Left ventricle myocardium inferior (tissue), 1 donor: ENCODE data around the gene CACNG6. TPM values are rescaled to one million over a fixed set of nuclear protein-coding genes. Genes with fewer than 3 reads are reported as not detected.

ENCODE experiments used
- DNase-seq: peaks from one replicate; pipeline ENCODE4 v3.0.0-alpha.2; 2020
- H3K27ac ChIP-seq: fragments of 200-600 bp; replicated peaks from 2 replicates; pipeline ENCODE4 v1.8.0; 2021
- H3K27me3 ChIP-seq: fragments of 200-600 bp; 2 replicates; pipeline ENCODE4 v1.8.0; 2021; ENCODE audit warnings: low read depth
- H3K36me3 ChIP-seq: fragments of 200-600 bp; 2 replicates; pipeline ENCODE4 v1.8.0; 2021
- H3K4me1 ChIP-seq: fragments of 200-600 bp; 2 replicates; pipeline ENCODE4 v1.8.0; 2021
- H3K4me3 ChIP-seq: fragments of 200-600 bp; 2 replicates; pipeline ENCODE4 v1.8.0; 2021; ENCODE audit warnings: mild to moderate bottlenecking, moderate library complexity
- H3K9me3 ChIP-seq: fragments of 200-600 bp; replicated peaks from 2 replicates; pipeline ENCODE4 v1.8.0; 2021
- intact Hi-C: fragments of 100-400 bp; cut with micrococcal nuclease; formaldehyde crosslinking; loops from one replicate; pipeline ENCODE4 v1.11.0; 2022
- total RNA-seq: library from RNA; stranded (reverse); fragmentation: NEBNext Ultra II Directional; extraction: Animal tissue kit (Norgen Biotek cat#: 25700); gene quantifications from one replicate; pipeline ENCODE4 v1.2.1, GENCODE V29; 2021
- TF ChIP-seq, protein P1 (sequence below): fragments of 200-600 bp; IDR thresholded peaks from 2 replicates; pipeline ENCODE4 v1.8.0; 2021; ENCODE audit warnings: antibody characterized with exemption, mild to moderate bottlenecking, borderline replicate concordance
- donor health status: DM: no; HTN: yes; CAD: no; lungs with severe emphysema.

The CACNG6 gene
- total RNA-seq, 1 donor from 2014 or later = not detected

DNA sequence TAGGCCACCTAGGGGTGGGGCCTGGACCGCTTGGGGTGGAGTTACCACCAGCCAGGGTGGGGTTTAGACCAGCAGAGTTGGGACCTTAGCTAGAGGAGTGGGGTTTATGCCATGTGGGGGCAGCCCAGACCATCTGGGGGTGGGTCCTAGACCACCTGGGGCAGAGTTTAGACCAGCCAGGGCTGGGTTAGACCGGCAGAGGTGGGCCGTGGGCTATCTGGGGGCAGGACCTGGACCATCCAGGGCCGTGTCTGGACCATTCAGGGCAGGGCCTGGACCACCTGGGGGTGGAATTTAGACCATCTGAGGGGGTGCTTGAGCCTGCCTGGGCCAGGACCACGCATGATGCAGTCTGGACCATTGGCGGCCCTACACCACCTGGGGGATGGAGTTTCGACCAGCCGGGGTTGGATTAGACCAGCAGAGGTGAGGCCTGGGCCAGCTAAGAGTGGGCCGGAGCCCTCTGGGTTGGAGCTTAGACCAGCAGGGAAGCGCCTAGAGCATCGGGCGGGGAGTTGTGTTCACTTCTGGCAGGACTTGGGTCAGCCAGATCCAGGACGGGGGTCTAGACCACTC, 10.0 kb upstream of the CACNG6 start:
- Histone ChIP-seq H3K4me1 (peaks cover 34% of the 10 kb centered on the region), H3K4me3 (peak overlapping the region; percentile 59), H3K27me3 (peaks cover 86% of the 10 kb centered on the region), H3K27ac (no peak overlapping the region), H3K36me3 (no peaks in the 10 kb centered on the region), H3K9me3 (no peaks in the 10 kb centered on the region)
- TF ChIP-seq, protein P1, sequence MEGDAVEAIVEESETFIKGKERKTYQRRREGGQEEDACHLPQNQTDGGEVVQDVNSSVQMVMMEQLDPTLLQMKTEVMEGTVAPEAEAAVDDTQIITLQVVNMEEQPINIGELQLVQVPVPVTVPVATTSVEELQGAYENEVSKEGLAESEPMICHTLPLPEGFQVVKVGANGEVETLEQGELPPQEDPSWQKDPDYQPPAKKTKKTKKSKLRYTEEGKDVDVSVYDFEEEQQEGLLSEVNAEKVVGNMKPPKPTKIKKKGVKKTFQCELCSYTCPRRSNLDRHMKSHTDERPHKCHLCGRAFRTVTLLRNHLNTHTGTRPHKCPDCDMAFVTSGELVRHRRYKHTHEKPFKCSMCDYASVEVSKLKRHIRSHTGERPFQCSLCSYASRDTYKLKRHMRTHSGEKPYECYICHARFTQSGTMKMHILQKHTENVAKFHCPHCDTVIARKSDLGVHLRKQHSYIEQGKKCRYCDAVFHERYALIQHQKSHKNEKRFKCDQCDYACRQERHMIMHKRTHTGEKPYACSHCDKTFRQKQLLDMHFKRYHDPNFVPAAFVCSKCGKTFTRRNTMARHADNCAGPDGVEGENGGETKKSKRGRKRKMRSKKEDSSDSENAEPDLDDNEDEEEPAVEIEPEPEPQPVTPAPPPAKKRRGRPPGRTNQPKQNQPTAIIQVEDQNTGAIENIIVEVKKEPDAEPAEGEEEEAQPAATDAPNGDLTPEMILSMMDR = no peak
- intact Hi-C loops = no loop called here
- DNase-seq = no peak

DNA sequence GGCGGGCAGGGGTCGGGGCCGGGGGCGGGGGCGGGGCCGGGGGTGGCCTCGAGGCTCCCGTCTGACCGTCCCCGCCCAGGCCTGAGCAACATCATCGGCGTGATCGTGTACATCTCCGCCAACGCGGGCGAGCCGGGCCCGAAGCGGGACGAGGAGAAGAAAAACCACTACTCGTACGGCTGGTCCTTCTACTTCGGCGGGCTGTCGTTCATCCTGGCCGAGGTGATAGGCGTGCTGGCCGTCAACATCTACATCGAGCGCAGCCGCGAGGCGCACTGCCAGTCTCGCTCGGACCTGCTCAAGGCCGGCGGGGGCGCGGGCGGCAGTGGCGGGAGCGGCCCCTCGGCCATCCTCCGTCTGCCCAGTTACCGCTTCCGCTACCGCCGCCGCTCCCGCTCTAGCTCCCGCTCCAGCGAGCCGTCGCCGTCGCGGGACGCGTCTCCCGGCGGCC, 9.4 kb upstream of the CACNG6 start:
- DNase-seq = no peak
- Histone ChIP-seq H3K27ac (peak overlapping the region; percentile 48), H3K36me3 (no peaks in the 10 kb centered on the region), H3K9me3 (no peaks in the 10 kb centered on the region), H3K4me1 (peaks cover 34% of the 10 kb centered on the region), H3K4me3 (peak overlapping the region; percentile 59), H3K27me3 (peaks cover 86% of the 10 kb centered on the region)
- intact Hi-C loops = no loop called here
- TF ChIP-seq, protein P1 = no peak

DNA sequence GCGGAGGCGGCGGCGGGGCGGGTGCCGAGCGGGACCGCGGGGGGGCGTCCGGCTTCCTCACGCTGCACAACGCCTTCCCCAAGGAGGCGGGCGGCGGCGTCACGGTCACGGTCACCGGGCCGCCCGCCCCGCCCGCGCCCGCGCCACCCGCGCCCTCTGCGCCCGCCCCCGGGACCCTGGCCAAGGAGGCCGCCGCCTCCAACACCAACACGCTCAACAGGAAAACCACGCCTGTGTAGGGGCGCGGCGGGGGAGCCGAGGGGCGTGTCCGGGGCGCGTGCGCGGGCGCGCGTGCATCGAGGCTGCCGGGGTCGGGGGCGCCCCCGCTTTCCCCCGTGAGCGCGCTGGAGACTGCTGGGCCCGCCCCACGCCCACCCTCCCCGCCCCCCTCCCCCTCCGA, 8.8 kb upstream of the CACNG6 start:
- no peak overlapping the region for H3K27ac ChIP-seq
- intact Hi-C loops = no loop called here
- TF ChIP-seq, protein P1 = no peak
- H3K4me1 ChIP-seq = peaks cover 33% of the 10 kb centered on the region
- no peaks in the 10 kb centered on the region for H3K36me3 ChIP-seq
- H3K27me3 ChIP-seq = peaks cover 86% of the 10 kb centered on the region
- peak; percentile 55 for DNase-seq
- no peaks in the 10 kb centered on the region for H3K9me3 ChIP-seq
- H3K4me3 ChIP-seq = peak overlapping the region; percentile 59

DNA sequence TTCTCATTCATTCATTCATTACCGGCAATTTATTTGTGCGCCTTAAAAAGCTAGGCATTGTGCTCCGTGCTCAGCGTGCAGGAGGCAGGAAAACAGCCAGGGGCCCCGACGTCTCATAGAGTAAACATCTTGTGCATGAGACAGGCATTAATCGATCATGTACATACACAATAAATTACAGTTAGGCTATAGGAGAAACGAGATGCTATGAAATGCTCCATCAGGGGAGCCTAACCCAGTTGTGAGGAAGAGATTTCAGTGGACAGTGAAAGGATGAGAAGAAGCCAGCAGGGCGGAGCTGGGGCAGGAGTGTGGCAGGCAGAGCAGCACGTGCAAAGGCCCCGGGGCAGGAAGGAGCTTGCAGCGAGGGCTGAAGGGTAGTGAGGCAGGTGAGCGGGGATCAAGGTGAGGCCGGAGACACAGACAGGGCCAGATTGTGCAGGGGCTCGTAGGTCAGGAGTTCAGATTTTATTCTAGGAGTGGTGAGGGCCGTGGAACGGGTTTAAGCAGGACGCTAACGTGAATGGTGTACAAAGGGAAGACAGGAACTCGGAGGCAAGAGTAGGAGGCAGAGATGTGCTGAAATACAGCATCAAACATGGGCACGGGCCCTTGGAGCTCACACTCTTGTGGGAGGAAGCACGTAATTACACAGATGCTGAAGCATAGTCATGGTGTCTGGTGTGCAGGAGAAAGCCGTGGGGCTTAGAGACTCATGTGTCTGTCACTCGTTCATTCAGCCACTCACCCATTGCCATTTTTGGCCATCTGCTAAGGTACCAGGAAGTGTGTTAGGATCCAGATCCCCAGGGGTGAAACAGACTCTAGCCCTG, 7.8 kb upstream of the CACNG6 start:
- Histone ChIP-seq H3K27ac (no peak overlapping the region), H3K36me3 (no peaks in the 10 kb centered on the region), H3K9me3 (no peaks in the 10 kb centered on the region), H3K27me3 (peaks cover 79% of the 10 kb centered on the region), H3K4me1 (peaks cover 23% of the 10 kb centered on the region), H3K4me3 (no peak overlapping the region)
- no peak for DNase-seq
- intact Hi-C loops = no loop called here
- TF ChIP-seq, protein P1 = no peak

DNA sequence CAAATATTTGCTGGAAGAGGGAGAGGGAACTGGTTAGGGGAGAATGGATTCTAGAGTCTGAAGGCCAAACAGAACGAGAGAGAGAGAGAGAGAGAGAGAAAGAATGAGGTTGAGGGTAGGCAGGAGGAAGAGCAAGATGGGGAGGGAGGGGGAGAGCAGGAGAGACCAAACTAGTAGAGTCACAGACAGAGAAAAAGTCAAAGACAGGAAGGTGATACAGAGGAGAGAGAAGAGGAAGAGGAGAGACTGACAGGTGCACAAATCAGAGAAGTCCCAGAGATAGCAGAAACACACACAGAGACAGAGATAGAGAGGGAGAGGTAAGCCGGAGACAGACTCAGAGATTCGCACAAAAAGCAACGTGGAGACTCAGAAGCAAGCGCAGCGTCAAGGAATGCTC, 5.6 kb upstream of the CACNG6 start:
- H3K36me3 ChIP-seq = no peaks in the 10 kb centered on the region
- H3K9me3 ChIP-seq = no peaks in the 10 kb centered on the region
- DNase-seq = no peak
- H3K4me1 ChIP-seq = peaks cover 6% of the 10 kb centered on the region
- TF ChIP-seq, protein P1 = no peak
- intact Hi-C loops = no loop called here
- peaks cover 73% of the 10 kb centered on the region for H3K27me3 ChIP-seq
- no peak overlapping the region for H3K27ac ChIP-seq
- no peak overlapping the region for H3K4me3 ChIP-seq
